ENCODE data around the gene PHC3. TPM values are rescaled to one million over a fixed set of nuclear protein-coding genes. Genes with fewer than 3 reads are reported as not detected.

PHC3 gene
- polyA plus RNA-seq, 1 donor from 2014 or later = 18.6 TPM

DNA sequence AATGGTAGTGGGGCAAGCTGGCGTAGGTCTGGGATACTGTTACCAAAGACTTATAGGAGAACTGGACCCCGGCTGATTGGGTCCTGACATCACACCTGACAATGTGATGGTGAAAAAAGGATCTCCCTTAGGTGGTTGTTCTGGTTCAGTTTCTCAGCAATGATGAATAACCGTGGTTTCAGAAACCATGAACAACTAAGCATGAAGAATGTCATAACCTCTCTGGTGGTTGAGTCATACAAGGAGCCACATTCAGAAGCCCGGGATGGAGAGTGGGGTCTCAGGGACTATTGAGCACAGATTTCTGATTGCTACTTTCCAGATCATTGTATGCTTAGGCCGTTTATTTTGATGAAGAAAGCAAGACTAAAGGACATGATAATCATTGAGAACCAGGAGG, 126.3 kb downstream of the PHC3 start:
- Histone ChIP-seq H3K4me2 (ENCODE audit: low read length) (no peak overlapping the region), H3K9ac (ENCODE audit: low read length) (no peak overlapping the region), H3F3A (ENCODE audit: insufficient read depth, low read length, poor library complexity, severe bottlenecking) (no peaks in the 10 kb centered on the region), H3K4me3 (ENCODE audit: low read length) (no peak overlapping the region), H4K20me1 (ENCODE audit: insufficient read depth) (no peaks in the 10 kb centered on the region), H3K9me2 (ENCODE audit: insufficient read depth, low read length) (no peaks in the 10 kb centered on the region), H3K36me3 (ENCODE audit: insufficient read depth, low read length) (no peaks in the 10 kb centered on the region), H3K27me3 (ENCODE audit: insufficient read depth, low read depth, low read length) (no peaks in the 10 kb centered on the region), H3K27ac (ENCODE audit: low read length) (no peak overlapping the region), H2AFZ (ENCODE audit: low read depth, low read length) (no peak overlapping the region), H3K9me3 (ENCODE audit: low read length) (no peaks in the 10 kb centered on the region), H3K79me2 (replicated peaks; ENCODE audit: insufficient read depth, low read length) (no peaks in the 10 kb centered on the region)
- TF ChIP-seq TAF1 (IDR thresholded peaks at IDR 0.05; ENCODE audit: low read depth) (no peak), EP300 (conservative IDR thresholded peaks at IDR 0.05; ENCODE audit: poor library complexity, severe bottlenecking) (no peak), EZH2 (IDR thresholded peaks at IDR 0.05; ENCODE audit: borderline replicate concordance, insufficient read depth, low read length, poor library complexity, severe bottlenecking) (no peak), POLR2AphosphoS5 (IDR thresholded peaks at IDR 0.05) (no peak), SMC3 (conservative IDR thresholded peaks at IDR 0.05; ENCODE audit: poor library complexity) (no peak), MXI1 (conservative IDR thresholded peaks at IDR 0.05; ENCODE audit: poor library complexity, severe bottlenecking) (no peak), RAD21 (conservative IDR thresholded peaks at IDR 0.05) (no peak)
- TF ChIP-seq, protein P1, sequence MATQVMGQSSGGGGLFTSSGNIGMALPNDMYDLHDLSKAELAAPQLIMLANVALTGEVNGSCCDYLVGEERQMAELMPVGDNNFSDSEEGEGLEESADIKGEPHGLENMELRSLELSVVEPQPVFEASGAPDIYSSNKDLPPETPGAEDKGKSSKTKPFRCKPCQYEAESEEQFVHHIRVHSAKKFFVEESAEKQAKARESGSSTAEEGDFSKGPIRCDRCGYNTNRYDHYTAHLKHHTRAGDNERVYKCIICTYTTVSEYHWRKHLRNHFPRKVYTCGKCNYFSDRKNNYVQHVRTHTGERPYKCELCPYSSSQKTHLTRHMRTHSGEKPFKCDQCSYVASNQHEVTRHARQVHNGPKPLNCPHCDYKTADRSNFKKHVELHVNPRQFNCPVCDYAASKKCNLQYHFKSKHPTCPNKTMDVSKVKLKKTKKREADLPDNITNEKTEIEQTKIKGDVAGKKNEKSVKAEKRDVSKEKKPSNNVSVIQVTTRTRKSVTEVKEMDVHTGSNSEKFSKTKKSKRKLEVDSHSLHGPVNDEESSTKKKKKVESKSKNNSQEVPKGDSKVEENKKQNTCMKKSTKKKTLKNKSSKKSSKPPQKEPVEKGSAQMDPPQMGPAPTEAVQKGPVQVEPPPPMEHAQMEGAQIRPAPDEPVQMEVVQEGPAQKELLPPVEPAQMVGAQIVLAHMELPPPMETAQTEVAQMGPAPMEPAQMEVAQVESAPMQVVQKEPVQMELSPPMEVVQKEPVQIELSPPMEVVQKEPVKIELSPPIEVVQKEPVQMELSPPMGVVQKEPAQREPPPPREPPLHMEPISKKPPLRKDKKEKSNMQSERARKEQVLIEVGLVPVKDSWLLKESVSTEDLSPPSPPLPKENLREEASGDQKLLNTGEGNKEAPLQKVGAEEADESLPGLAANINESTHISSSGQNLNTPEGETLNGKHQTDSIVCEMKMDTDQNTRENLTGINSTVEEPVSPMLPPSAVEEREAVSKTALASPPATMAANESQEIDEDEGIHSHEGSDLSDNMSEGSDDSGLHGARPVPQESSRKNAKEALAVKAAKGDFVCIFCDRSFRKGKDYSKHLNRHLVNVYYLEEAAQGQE (IDR thresholded peaks at IDR 0.05; ENCODE audit: borderline replicate concordance) = no peak
- TF ChIP-seq, protein P2, sequence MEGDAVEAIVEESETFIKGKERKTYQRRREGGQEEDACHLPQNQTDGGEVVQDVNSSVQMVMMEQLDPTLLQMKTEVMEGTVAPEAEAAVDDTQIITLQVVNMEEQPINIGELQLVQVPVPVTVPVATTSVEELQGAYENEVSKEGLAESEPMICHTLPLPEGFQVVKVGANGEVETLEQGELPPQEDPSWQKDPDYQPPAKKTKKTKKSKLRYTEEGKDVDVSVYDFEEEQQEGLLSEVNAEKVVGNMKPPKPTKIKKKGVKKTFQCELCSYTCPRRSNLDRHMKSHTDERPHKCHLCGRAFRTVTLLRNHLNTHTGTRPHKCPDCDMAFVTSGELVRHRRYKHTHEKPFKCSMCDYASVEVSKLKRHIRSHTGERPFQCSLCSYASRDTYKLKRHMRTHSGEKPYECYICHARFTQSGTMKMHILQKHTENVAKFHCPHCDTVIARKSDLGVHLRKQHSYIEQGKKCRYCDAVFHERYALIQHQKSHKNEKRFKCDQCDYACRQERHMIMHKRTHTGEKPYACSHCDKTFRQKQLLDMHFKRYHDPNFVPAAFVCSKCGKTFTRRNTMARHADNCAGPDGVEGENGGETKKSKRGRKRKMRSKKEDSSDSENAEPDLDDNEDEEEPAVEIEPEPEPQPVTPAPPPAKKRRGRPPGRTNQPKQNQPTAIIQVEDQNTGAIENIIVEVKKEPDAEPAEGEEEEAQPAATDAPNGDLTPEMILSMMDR (IDR thresholded peaks at IDR 0.05; ENCODE audit: poor library complexity, severe bottlenecking) = no peak

DNA sequence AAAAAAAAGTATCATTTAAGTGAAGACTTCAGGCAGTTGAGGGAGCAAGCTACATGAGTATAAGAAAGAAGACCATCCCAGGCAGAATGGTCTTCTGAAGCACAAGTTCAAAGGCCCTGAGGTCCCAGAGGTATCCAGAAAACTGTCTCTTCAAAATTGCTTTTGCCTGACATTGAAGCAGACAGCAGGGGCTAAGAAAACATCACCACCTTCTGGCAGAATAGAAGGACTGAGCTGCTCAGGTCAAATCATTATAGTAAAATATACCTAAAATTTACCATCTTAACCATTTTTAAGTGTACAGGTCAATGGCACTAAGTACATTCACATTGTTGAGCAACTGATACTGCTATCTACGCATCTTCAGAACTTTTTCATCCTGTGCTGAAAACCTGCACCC, 127.3 kb downstream of the PHC3 start:
- Histone ChIP-seq H3K27ac (ENCODE audit: low read length) (no peak overlapping the region), H3K36me3 (ENCODE audit: insufficient read depth, low read length) (no peaks in the 10 kb centered on the region), H3K9me2 (ENCODE audit: insufficient read depth, low read length) (no peaks in the 10 kb centered on the region), H2AFZ (ENCODE audit: low read depth, low read length) (no peak overlapping the region), H3F3A (ENCODE audit: insufficient read depth, low read length, poor library complexity, severe bottlenecking) (no peaks in the 10 kb centered on the region), H4K20me1 (ENCODE audit: insufficient read depth) (no peaks in the 10 kb centered on the region), H3K4me3 (ENCODE audit: low read length) (no peak overlapping the region), H3K79me2 (replicated peaks; ENCODE audit: insufficient read depth, low read length) (no peaks in the 10 kb centered on the region), H3K27me3 (ENCODE audit: insufficient read depth, low read depth, low read length) (no peaks in the 10 kb centered on the region), H3K9ac (ENCODE audit: low read length) (no peak overlapping the region), H3K4me2 (ENCODE audit: low read length) (no peak overlapping the region), H3K9me3 (ENCODE audit: low read length) (no peaks in the 10 kb centered on the region)
- TF ChIP-seq, protein P1 (IDR thresholded peaks at IDR 0.05; ENCODE audit: borderline replicate concordance) = no peak
- TF ChIP-seq TAF1 (IDR thresholded peaks at IDR 0.05; ENCODE audit: low read depth) (no peak), RAD21 (conservative IDR thresholded peaks at IDR 0.05) (no peak), SMC3 (conservative IDR thresholded peaks at IDR 0.05; ENCODE audit: poor library complexity) (no peak), POLR2AphosphoS5 (IDR thresholded peaks at IDR 0.05) (no peak), MXI1 (conservative IDR thresholded peaks at IDR 0.05; ENCODE audit: poor library complexity, severe bottlenecking) (no peak), EP300 (conservative IDR thresholded peaks at IDR 0.05; ENCODE audit: poor library complexity, severe bottlenecking) (no peak), EZH2 (IDR thresholded peaks at IDR 0.05; ENCODE audit: borderline replicate concordance, insufficient read depth, low read length, poor library complexity, severe bottlenecking) (no peak)
- TF ChIP-seq, protein P2 (IDR thresholded peaks at IDR 0.05; ENCODE audit: poor library complexity, severe bottlenecking) = no peak

Data from neural cell (in vitro differentiated cells).